HG02852 (cell line): ENCODE data around the gene RASD1.
"Not testable (repeated sequence)": the region's sequence is repeated elsewhere in the genome, so short reads cannot be mapped to it uniquely, and the experiment has no call there.

Experiments
- ATAC-seq: cut with Tn5 transposase; IDR thresholded peaks from one replicate; pipeline ENCODE4 v1.9.1; 2021; ENCODE audit warnings: mild to moderate bottlenecking, moderate library complexity; ENCODE audit not compliant: unreplicated experiment

RASD1 gene

DNA sequence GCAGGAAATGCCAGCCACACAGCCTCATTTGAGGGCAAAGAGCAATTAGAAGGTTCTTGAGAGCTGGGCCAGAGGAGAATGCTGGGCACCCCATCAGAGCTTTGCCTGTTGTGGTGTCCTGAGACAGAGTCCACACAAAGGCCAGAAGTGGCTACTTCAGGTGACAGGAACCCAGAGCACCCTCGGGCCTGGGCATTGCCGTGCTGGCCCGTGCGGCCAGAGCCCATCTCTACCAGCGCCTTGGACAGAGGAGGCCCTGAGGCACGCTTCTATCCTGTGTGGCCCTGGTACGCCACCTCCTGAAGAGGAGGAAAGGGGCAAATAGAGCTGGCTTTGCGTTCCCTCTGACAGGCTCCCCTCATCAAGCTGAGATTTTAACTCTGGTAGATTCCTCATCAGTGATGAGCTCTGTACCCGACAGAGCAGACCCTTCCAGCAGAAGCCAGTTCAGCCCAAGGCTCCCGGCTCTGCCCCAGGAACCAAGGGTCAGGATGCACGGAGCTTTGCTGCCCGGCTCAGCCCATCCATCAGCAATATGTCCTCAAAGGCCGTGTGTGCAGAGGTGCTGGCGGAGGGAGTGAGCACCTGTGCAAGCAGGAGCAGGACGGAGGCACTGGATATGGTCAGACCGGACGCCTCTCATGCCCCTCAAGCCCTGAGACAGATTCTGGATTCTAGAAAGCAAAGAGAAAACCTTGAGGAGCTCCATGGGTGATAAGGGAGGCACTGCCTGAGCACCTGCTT lies 3.4 kb upstream of the RASD1 start:
- ATAC-seq: no peak

DNA sequence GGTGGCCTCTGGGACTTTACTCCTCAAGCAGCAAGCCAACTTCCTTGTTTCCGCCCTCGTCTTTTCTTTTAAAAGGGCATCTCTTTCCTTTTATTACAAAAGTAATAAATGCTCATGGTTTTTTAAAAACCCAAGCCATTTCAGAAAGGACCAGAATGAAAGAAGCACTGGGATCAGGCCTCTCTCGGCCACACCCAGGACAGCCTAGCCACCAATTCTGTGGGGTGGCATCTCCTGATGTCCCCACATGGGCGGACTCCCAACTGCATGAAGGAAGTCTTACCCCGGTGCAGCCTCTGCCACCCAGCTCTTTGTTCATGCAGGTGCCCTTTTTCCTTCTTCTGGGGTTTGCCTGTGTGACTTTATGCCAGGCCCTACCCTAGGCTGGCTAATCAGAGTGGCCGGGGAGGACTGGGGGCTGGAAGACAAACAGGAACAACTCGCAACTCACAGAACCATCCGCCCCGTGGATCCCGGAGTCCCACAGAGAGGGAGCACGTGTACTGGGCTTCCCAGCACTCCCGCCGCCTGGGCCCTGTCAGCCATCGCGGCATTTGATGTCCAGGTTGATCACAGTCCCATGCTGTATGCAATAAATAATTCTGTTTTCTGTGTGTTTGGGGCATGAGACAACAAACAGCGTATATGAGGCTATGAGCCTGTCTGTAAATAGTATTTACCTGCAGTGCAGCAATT lies 2.6 kb upstream of the RASD1 start:
- ATAC-seq: no peak

DNA sequence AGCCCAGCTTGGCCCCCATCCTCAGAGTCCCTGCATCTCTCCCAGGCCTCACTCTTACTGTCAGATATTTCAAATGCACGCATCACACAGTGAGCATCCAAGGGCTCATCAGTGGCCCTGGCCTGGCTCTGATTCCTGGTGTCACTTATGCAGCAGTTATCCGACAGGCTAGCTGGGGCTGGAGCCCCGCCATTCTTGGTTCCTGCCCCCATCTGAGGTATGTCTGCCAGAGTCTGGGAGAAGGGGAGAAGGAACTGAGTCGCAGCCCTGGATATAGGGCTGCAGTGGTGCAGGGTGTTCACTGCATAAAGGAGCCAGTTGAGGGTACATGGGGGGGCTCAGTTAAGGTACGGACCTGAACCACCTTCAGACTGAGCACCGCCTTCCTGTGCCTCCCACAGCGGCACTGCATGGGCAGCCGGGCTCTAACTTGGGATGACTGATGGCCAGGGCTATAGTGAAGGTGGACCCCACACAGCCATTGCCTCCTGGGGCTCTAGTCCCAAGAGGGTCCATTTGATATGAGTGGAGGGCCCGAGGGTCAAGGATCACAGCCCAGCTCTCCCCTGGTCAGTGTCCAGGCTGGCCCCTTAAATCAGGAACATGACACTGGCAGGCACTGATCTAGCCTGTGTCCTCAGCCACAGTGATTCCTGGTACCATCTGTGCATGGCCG lies 1.8 kb upstream of the RASD1 start:
- no peak for ATAC-seq

DNA sequence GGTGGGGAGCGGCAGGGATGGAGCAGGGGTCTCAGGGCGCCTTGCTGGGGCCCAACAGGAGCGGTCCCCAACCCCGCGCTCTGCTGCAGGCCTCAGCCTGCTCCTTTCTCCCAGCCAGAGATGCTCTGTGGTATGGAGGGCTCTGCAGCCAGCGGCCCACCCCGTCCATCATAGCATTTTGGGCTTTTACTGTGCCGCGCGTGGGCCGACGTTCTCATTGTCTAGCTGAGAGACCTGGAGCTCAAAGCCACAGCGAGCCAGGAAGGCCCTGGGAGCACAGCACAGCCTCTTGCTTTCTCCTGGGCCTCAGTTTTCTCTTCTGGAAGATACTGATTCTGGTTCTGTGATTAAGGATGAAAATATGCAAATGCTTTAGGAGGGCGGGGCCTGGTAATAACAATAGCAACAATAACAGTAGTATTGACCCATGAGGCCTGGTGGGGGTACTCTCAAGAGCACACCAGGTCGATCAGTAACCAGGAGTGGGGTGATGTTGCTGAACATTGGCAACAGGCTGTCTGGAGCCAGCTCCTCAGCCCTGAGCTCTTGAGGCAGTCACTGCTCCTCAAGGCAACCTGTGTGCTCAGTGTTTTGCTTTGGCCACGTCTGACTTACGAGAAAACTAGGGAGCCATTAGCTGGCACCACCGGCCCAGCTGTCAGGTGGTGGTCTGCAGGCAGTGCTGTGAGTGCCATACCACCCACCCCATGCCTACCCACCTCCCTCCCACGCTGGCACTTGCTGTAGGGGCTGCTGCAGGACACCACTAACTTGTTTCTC lies 1.1 kb upstream of the RASD1 start:
- no peak for ATAC-seq

DNA sequence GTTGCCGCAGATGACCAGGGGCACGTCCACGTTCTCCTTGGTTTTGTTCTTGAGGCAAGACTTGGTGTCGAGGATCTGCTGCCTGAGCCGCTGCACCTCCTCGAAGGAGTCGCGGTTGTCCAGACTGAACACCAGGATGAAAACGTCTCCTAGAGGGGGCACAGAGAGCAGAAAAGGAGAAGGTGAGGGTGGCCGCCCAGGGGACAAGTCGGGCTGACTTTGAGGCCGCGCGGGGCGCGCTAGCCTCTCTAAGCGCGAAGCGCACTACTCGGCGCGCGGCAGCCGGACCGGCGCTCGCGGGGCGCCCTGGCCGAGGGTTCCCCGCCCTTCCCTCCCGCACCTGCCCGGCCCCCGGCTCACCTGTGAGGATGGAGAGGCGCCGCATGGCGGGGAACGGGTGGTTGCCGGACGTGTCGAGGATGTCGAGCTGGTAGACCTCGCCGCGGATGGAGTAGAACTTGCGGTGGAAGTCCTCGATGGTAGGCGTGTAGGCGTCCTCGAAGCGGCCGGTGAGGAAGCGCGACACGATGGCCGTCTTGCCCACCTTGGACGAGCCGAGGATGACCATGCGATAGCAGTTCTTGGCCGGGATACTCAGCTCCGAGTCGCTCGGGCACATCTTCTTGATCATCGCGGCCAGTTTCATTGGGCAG lies 533 bp downstream of the RASD1 start:
- no peak for ATAC-seq

DNA sequence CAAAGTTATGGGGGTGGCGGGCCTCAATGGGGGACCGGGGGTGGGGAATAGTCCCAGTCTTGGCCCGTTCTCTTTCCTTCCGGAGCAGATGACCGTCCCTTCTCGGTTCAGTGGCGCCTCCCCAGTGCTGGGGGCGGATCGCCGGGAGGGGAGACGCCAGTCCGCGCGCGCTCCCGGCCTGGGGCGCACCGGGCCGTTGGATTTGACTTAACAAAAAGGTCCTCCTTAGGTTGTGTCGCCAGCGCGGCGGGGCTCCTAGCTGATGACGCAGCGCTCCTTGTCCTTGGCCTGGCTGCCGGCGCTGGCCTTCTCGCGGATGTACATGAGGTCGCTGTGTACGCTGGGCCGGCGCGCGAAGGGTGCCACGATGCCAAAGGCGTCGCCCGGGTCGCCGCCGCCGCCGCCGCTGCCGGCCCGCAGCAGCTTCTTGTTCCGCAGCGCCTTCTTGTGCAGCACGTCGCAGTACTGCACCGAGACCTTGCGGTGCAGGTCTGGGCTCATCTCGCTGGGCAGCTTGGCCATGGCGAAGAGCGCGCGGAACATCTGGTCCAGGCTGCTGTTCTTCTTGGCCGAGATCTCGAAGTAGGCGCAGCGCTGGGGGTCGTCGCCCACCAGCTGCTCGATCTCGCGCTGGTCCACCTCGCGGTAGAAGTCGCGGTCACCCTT lies 1.2 kb downstream of the RASD1 start:
- no peak for ATAC-seq

DNA sequence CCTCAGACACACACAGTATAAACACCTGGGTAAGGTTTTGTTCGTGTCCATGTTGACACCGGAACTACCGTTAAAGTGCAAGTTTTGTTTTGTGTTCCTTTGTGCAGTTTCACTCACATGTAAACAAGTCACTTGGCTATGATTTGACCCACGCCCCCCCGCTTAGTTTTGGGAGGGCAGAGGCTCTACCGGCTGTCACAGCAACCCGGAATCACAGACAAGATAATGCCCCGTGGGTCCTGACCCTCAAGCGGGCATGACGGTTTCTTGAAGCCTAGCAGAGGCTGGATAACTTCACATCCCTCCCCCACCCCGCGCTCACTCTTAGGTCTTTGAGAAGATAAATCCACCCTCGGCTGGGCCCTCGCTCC lies 1.7 kb downstream of the RASD1 start:
- ATAC-seq: no peak

DNA sequence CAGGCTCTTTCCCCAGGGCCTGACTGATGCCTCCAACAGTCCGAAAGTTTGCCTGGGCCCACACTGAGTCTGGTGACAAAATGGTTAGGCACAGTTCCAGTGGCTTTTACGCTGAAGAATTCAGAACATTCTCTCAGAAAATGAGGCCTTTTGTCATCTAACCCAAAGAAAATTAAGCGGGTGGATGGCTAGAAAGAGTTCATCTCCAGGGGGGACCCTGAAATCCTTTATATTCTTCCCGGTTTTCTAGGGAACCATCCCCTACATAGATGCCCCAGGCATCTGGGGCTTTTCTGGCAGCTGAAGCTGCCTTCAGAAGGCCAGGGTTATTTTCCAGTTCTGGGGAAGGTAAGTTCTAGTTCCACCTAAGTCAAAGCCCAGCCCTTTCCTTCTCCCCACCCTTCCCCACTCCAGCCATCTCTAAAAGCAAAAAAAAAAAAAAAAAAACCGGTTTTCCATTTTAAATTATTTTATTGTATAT lies 2.2 kb downstream of the RASD1 start:
- no peak for ATAC-seq

DNA sequence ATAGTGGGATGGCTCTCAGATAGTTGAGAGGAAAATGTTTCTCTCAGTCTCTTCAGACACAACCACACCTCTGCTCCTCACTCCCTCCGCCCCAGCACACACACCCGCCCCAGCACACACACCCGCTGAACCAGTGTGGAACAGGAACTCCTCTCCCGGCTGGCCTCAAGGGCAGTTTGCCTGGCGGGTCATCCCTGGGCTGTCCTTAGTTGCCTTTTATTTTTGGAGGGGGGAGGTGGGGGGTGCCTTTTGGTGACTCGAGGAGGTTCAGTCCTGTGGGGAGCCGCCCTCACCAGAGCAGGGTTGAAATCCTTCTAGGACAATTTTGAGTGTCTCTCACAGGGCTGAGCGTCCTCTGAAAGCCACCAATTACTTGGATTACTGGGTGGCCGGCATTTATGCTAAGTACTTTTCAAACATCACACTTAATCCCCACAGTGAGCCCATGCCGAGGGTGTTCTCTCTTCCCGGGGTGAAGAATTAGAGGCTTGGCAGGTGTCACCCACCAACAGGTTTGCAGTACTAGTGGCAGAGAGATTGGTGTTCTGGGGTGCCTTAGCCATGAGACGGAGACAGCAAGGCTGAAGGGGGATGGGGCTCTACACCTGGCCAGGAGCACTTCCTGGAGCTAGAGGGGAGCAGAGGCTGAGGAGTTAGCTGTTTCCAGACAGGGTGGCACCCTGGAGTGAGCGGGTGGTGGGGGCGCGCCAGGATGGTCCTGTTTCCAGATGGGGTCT lies 2.8 kb downstream of the RASD1 start:
- ATAC-seq: no peak

DNA sequence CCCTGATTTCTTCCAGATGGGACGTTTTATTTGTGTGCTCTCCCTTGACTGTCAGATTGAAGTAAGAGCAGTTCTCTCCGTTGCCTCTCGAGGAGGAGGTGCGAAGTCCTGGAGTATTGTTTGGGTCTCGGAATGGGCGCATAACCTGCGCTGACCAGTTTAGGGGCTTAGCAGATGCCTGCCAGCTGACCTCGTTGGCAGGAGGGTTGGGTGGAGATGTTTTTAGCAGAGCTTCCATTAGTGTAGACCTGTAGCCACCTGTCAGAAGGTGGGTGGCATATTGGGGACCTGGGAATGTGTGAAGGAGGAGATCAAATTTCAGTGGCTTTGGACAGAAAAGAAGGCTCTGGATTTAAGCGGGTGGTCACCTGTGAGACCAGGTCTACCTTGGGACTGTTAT lies 3.6 kb downstream of the RASD1 start:
- ATAC-seq: no peak

DNA sequence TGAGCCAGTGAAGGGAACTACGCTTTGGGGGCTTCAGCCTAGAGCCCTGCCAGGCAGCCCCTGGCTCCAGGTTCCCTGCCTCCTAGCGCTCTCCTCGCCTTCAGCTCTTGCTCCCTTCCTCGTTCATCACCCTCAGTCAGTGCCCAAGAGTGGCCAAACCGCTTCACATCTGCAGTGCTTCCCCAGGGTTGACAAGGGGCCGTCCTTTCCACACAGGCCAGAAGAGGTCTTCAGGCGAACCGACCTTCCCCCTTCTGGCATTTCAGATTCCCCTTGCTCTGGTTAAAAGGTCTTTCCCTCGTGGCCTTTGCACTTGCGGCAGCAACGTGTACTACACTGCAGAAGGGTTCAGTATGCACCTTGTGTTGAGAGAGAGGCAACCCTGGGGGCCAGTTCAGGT lies 4.1 kb downstream of the RASD1 start:
- ATAC-seq: no peak

DNA sequence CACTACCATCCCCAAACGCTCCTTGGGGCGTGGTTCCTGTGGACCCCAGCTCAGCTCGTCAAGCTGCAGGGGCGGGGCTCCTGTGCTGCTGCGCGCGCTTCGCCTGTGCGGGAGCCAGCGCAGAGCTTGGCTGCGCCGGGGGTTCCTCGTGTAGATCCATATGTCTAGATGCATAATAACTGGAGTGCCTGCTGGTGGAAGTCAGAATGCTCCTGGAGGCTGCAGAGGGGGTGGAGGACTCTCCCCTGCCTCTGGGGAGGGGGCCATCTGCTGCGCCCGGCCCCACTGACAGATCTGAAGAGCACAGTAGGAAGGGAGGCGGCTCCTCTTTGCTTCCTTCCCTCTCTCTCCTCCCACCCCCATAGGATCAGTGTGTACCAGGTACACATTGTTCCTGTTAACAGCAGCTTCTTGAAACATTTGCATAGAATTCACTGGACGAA lies 4.6 kb downstream of the RASD1 start:
- no peak for ATAC-seq

DNA sequence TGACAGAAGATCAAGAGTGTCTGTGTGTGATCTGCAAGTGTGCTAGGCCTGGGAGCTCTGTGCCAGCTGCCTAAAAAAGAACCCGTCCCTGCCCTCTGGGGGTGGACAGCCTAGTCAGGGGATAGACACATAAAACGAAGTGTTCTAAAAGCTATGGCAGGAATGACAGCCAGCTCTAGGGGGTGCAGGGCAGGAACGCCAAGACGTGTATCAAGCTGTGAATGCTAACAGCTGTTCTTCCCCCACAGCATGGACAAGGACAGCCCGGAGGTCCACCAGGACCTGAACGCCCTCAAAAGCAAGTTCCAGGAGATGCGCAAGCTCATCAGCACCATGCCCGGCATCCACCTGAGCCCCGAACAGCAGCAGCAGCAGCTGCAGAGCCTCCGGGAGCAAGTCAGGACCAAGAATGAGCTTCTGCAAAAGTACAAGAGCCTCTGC lies 5.1 kb downstream of the RASD1 start:
- no peak for ATAC-seq

DNA sequence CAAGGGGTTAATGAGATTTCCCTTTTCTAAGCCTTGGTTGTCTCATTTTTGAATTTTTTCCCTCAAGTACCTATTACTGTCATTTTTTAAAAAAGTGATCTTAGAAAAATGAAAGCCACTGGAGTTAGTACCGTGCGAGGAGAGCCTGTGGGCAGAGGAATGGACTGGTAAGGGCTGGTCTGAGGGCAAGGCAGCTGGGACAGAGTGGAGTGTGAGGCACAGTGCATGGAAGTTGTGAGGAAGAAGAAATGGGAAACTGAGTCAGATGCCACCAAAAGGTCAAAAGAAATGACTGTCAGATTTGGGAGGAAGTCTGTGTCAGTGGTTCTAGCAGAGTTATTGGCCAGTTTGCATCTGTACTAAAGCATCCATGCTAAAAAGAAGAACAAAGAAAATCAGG lies 8.2 kb downstream of the RASD1 start:
- no peak for ATAC-seq

DNA sequence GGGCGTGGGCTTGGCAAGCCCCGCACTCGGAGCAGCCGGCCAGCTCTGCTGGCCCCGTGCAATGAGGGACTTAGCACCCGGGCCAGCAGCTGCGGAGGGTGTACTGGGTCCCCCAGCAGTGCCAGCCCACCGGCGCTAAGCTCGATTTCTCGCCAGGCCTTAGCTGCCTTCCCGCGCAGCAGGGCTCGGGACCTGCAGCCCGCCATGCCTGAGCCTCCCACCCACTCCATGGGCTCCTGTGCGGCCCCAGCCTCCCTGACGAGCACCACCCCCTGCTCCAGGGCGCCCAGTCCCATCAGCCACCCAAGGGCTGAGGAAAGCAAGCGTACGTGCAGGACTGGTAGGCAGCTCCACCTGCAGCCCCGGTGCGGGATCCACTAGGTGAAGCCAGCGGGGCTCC lies 9.8 kb downstream of the RASD1 start:
- ATAC-seq: not testable (repeated sequence)

DNA sequence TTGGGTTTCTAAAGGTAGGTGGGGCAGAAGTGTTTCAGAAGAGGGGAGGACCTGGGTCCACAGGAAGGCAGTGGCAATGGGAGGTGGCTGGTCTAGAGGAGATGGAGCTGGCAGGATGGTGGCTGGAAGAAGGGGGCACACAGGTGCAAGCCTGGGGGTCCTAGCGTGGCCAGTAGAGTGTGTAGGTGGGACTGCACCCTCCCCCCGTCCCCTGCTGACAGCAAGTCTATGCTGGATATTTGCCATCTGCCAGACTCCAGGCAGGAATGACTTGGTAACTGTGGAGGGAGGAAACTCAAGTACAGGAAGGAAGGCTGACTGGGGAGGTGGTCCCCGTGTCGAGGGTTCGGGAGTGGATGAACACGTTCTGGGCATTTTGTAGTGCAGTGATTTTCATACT lies 10.8 kb downstream of the RASD1 start:
- no peak for ATAC-seq

DNA sequence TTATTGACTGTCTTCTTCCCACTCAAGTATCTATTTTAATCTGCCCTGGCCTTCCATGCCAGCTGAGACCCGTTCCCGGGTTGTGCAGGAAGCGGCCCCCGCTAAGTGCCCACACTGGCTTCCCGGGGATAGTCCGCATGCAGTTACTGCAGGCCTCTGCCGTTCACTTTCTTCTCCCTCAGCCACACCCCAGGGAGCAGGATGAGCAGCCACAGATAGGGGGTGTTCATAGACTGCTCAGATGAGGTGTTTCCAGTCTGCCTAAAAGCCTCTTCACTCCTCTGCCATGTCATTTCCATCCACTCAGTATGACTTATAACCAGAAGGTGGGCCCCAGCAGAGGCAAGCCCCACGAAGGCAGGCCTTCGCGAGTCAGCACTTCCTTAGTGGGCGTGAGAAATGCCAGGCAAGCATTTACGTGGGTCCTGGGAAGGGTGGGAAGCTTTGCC lies 11.7 kb downstream of the RASD1 start:
- no peak for ATAC-seq

DNA sequence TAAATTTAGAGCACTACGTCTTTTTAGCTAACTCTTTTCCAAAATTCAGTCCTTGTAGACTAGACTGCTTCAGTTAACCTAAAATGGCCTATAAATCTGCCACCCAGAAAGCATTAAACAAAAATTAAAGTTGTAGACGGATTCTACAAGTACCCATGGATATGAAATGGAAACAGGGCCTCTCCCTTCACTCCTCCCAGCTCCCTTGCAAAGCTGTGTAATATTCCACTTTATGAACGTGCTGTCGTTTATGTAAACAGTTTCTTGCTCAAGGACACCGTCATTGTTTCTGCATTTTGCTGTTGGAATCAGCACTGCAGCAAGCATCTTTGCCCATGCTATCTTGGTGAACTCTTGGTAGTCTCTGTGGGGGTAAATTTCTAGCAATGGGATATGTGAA lies 14.3 kb downstream of the RASD1 start:
- no peak for ATAC-seq

DNA sequence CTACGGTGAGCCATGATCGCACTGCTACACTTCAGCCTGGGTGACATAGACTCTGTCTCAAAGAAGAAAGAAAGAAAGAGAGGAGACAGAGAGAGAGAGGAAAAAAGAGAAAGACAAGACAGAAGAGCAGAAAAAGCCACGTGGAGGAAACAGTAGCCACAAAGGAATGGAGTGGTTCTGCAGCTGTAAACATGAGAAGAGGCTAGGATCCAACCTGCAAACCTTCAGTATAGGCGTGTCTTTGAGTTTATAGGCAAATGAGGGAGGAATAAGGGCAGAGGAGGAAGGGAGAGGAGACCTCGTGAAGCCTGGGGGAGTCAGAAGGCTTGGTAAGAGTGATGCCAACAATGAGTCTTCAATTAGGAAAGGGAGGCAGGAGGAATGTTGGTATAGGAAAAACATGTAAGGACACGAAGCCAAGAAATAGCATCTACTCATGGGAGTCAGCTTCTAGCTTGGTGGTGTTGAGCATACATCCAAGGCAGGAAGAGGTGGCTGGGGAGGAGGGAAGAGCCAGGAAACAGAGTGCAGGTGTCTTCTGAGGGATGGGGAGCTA lies 15.5 kb downstream of the RASD1 start:
- no peak for ATAC-seq
